ENCODE measurements around the gene ARHGEF19.
"Not testable (repeated sequence)": the region's sequence is repeated elsewhere in the genome, so short reads cannot be mapped to it uniquely, and the experiment has no call there.

Gene ARHGEF19

GRCh38 chr1:16249596-16250241 is 37.3 kb upstream of the ARHGEF19 start:
- Histone ChIP-seq H3K9me3 (ENCODE audit: low read length) (no peaks in the 10 kb centered on the region), H3K4me1 (ENCODE audit: insufficient read depth, low read length) (no peaks in the 10 kb centered on the region), H3K4me3 (ENCODE audit: low read length) (no peak overlapping the region), H3K36me3 (ENCODE audit: insufficient read depth, low read length) (peaks cover 69% of the 10 kb centered on the region), H3K27me3 (ENCODE audit: insufficient read depth, low read length) (no peaks in the 10 kb centered on the region), H2AFZ (ENCODE audit: low read depth, low read length) (no peak overlapping the region)

GRCh38 chr1:16248603-16249516 is 36.4 kb upstream of the ARHGEF19 start:
- no peaks in the 10 kb centered on the region for H3K27me3 ChIP-seq (ENCODE audit: insufficient read depth, low read length)
- H3K4me1 ChIP-seq (ENCODE audit: insufficient read depth, low read length) = peaks cover 4% of the 10 kb centered on the region
- peaks cover 62% of the 10 kb centered on the region for H3K36me3 ChIP-seq (ENCODE audit: insufficient read depth, low read length)
- no peak overlapping the region for H2AFZ ChIP-seq (ENCODE audit: low read depth, low read length)
- no peaks in the 10 kb centered on the region for H3K9me3 ChIP-seq (ENCODE audit: low read length)
- no peak overlapping the region for H3K4me3 ChIP-seq (ENCODE audit: low read length)

DNA sequence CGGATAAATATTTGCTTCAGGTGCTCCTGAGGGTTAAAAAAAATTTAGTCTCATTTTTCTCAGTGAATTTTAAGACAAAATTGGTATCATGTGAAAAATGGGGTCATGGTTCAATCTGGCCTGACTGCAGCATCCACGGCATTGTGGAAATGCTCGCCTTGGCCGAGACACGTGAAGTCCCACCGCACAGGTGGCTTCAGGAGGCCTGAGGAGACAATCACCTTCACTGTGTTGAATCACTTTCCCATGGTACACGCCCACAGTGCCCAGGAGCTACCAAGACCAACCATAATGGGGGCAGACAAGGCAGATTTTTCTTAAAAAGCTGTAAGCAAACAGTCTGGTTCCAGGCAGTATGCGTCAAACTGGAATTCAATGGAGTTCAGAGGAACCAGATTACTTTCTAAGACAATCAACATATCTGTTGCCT is 35.6 kb upstream of the ARHGEF19 start:
- Histone ChIP-seq H2AFZ (ENCODE audit: low read depth, low read length) (no peak overlapping the region), H3K4me3 (ENCODE audit: low read length) (no peak overlapping the region), H3K9me3 (ENCODE audit: low read length) (no peaks in the 10 kb centered on the region), H3K36me3 (ENCODE audit: insufficient read depth, low read length) (peaks cover 56% of the 10 kb centered on the region), H3K27me3 (ENCODE audit: insufficient read depth, low read length) (no peaks in the 10 kb centered on the region), H3K4me1 (ENCODE audit: insufficient read depth, low read length) (peaks cover 5% of the 10 kb centered on the region)

GRCh38 chr1:16247441-16247840 is 35.0 kb upstream of the ARHGEF19 start:
- Histone ChIP-seq H3K4me3 (ENCODE audit: low read length) (no peak overlapping the region), H3K27me3 (ENCODE audit: insufficient read depth, low read length) (no peaks in the 10 kb centered on the region), H3K4me1 (ENCODE audit: insufficient read depth, low read length) (peaks cover 5% of the 10 kb centered on the region), H3K9me3 (ENCODE audit: low read length) (no peaks in the 10 kb centered on the region), H3K36me3 (ENCODE audit: insufficient read depth, low read length) (peaks cover 50% of the 10 kb centered on the region), H2AFZ (ENCODE audit: low read depth, low read length) (no peak overlapping the region)

GRCh38 chr1:16246961-16247360 is 34.5 kb upstream of the ARHGEF19 start:
- H3K36me3 ChIP-seq (ENCODE audit: insufficient read depth, low read length) = peaks cover 45% of the 10 kb centered on the region
- H3K9me3 ChIP-seq (ENCODE audit: low read length) = no peaks in the 10 kb centered on the region
- H3K4me3 ChIP-seq (ENCODE audit: low read length) = no peak overlapping the region
- H3K4me1 ChIP-seq (ENCODE audit: insufficient read depth, low read length) = peaks cover 5% of the 10 kb centered on the region
- H2AFZ ChIP-seq (ENCODE audit: low read depth, low read length) = no peak overlapping the region
- H3K27me3 ChIP-seq (ENCODE audit: insufficient read depth, low read length) = no peaks in the 10 kb centered on the region

DNA sequence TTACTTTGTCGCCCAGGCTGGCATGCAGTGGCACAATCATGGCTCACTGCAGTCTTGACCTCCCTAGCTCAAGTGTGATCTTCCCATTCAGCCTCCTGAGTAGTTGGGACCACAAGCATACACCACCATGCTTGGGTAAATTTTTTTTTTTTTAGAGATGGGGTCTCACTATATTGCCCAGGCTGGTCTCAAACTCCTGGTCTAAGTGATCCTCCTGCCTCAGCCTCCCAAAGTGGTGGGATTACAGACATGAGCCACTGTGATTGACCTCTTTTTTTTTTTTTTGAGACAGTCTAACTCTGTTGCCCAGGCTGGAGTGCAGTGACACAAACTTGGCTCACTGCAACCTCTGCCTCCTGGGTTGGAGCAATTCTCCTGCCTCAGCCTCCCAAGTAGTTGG is 33.8 kb upstream of the ARHGEF19 start:
- not testable (repeated sequence) for H3K9me3 ChIP-seq (ENCODE audit: low read length); H3K27me3 ChIP-seq (ENCODE audit: insufficient read depth, low read length); H2AFZ ChIP-seq (ENCODE audit: low read depth, low read length); H3K4me3 ChIP-seq (ENCODE audit: low read length); H3K4me1 ChIP-seq (ENCODE audit: insufficient read depth, low read length)
- peaks cover 38% of the 10 kb centered on the region for H3K36me3 ChIP-seq (ENCODE audit: insufficient read depth, low read length)

- H3K27me3 ChIP-seq (ENCODE audit: insufficient read depth, low read length) = no peaks in the 10 kb centered on the region
- no peak overlapping the region for H3K4me3 ChIP-seq (ENCODE audit: low read length)
- peaks cover 32% of the 10 kb centered on the region for H3K36me3 ChIP-seq (ENCODE audit: insufficient read depth, low read length)
- H3K9me3 ChIP-seq (ENCODE audit: low read length) = no peaks in the 10 kb centered on the region
- peaks cover 5% of the 10 kb centered on the region for H3K4me1 ChIP-seq (ENCODE audit: insufficient read depth, low read length)
- H2AFZ ChIP-seq (ENCODE audit: low read depth, low read length) = no peak overlapping the region
Observed at GRCh38 chr1:16245476-16246196, 33.2 kb upstream of the ARHGEF19 start.

GRCh38 chr1:16244650-16245285 is 32.3 kb upstream of the ARHGEF19 start:
- Histone ChIP-seq H2AFZ (ENCODE audit: low read depth, low read length) (no peak overlapping the region), H3K36me3 (ENCODE audit: insufficient read depth, low read length) (peaks cover 27% of the 10 kb centered on the region), H3K27me3 (ENCODE audit: insufficient read depth, low read length) (no peaks in the 10 kb centered on the region), H3K4me1 (ENCODE audit: insufficient read depth, low read length) (peaks cover 5% of the 10 kb centered on the region), H3K9me3 (ENCODE audit: low read length) (no peaks in the 10 kb centered on the region), H3K4me3 (ENCODE audit: low read length) (no peak overlapping the region)

- no peak overlapping the region for H3K4me3 ChIP-seq (ENCODE audit: low read length)
Observed at GRCh38 chr1:16243936-16244649, 31.6 kb upstream of the ARHGEF19 start.

GRCh38 chr1:16243215-16243610 is 30.8 kb upstream of the ARHGEF19 start:
- H3K36me3 ChIP-seq (ENCODE audit: insufficient read depth, low read length) = peaks cover 15% of the 10 kb centered on the region
- peaks cover 5% of the 10 kb centered on the region for H3K4me1 ChIP-seq (ENCODE audit: insufficient read depth, low read length)
- H3K9me3 ChIP-seq (ENCODE audit: low read length) = no peaks in the 10 kb centered on the region
- H3K4me3 ChIP-seq (ENCODE audit: low read length) = no peak overlapping the region
- no peaks in the 10 kb centered on the region for H3K27me3 ChIP-seq (ENCODE audit: insufficient read depth, low read length)
- no peak overlapping the region for H2AFZ ChIP-seq (ENCODE audit: low read depth, low read length)

More at GRCh38 chr1:16243936-16244649, 31.6 kb upstream of the ARHGEF19 start:
- H3K36me3 ChIP-seq (ENCODE audit: insufficient read depth, low read length) = peaks cover 21% of the 10 kb centered on the region
- H2AFZ ChIP-seq (ENCODE audit: low read depth, low read length) = no peak overlapping the region
- no peaks in the 10 kb centered on the region for H3K9me3 ChIP-seq (ENCODE audit: low read length)
- H3K4me1 ChIP-seq (ENCODE audit: insufficient read depth, low read length) = peaks cover 5% of the 10 kb centered on the region
- no peaks in the 10 kb centered on the region for H3K27me3 ChIP-seq (ENCODE audit: insufficient read depth, low read length)

DNA sequence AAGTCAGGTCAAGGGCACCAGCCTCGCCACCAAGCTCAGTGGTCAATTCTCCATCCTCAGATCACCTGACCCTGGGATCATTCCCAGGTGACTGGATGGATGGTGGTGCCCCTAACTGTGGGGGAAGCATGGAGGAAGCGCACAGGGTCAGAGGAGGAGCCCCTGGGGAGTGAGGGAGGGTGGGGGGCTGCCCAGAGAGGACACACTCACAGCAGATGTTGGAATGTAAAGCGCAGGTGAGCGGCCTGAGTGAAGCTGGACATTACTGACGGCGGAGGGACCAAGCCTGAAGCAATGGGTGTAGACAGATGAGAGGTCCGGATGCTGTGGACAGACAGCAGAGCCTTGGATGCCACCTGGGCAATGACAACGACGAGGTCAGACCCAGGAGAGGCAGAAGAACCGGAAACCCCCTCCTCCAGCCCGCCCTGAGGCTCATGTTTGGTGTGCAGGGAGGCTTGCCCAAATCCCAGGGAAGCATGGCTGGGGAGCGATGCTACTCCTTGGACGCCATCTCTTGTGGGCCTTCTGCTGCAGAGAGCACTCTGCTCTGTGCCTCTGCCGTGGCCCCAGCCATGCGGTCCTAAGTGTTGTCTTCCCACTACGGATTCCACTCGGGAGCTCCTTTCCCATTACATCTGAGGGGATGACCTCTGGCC is 30.2 kb upstream of the ARHGEF19 start:
- H3K4me3 ChIP-seq (ENCODE audit: low read length) = no peak overlapping the region
- no peaks in the 10 kb centered on the region for H3K27me3 ChIP-seq (ENCODE audit: insufficient read depth, low read length)
- H2AFZ ChIP-seq (ENCODE audit: low read depth, low read length) = no peak overlapping the region
- no peaks in the 10 kb centered on the region for H3K9me3 ChIP-seq (ENCODE audit: low read length)
- peaks cover 5% of the 10 kb centered on the region for H3K4me1 ChIP-seq (ENCODE audit: insufficient read depth, low read length)
- peaks cover 14% of the 10 kb centered on the region for H3K36me3 ChIP-seq (ENCODE audit: insufficient read depth, low read length)

DNA sequence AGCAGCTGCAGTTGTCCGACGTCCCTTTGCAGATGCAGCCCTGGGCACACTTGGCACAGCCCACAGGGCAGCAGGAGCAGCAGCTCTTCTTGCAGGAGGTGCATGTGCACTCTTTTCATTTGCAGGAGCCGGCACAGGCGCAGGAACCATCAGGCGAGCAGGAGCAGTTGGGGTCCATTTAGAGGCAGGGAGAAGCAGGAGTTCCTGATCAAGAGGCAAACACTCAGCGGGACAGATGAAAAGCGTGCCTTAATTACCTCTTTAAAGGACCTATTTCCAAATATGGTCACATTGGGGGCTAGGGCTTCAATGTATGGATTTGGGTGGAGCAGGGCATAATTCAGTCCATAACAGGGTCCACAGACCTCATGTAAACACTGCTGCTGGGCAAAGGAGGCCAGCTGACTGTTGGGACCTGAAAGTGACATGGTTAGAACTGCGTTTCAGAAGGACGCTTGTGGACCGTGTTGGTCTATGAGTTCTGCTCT is 28.8 kb upstream of the ARHGEF19 start:
- H3K4me3 ChIP-seq (ENCODE audit: low read length) = no peak overlapping the region
- peaks cover 13% of the 10 kb centered on the region for H3K4me1 ChIP-seq (ENCODE audit: insufficient read depth, low read length)
- no peaks in the 10 kb centered on the region for H3K9me3 ChIP-seq (ENCODE audit: low read length)
- H3K36me3 ChIP-seq (ENCODE audit: insufficient read depth, low read length) = peaks cover 5% of the 10 kb centered on the region
- H2AFZ ChIP-seq (ENCODE audit: low read depth, low read length) = no peak overlapping the region
- H3K27me3 ChIP-seq (ENCODE audit: insufficient read depth, low read length) = no peaks in the 10 kb centered on the region
